Prostate gland (tissue), 2 donors: ENCODE results near the gene MT1G.
"Not testable (repeated sequence)": the region's sequence is repeated elsewhere in the genome, so short reads cannot be mapped to it uniquely, and the experiment has no call there.

ENCODE experiments used
- POLR2AphosphoS5 ChIP-seq: sonication (generic); formaldehyde crosslinking; IDR thresholded peaks from one replicate; pipeline ENCODE4 v1.6.1; 2017; ENCODE audit warnings: antibody characterized with exemption
- TF ChIP-seq, protein P1 (sequence below), 4 experiments: fragments of 200-600 bp in 2 of 4; fragments of 450-650 bp in 2 of 4; sonication (generic) in 2 of 4; IDR thresholded peaks; 1 replicate in 3 of 4; 2 replicates in 1 of 4; pipeline ENCODE4 v1.5.1; 2016 to 2019; ENCODE audit warnings: antibody characterized with exemption in 4 of 4, mild to moderate bottlenecking in 2 of 4, moderate library complexity in 2 of 4

DNA sequence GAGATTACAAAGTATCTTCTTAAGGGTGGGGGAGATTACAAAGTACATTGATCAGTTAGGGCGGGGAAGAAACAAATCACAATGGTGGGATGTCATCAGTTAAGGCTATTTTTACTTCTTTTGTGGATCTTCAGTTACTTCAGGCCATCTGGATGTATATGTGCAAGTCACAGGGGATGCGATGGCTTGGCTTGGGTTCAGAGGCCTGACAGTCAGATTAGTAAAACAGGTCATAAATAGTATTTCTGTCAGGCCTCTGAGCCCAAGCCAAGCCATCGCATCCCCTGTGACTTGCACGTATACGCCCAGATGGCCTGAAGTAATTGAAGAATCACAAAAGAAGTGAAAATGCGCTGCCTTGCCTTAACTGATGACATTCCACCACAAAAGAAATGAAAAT lies 6.7 kb upstream of the MT1G start:
- TF ChIP-seq, protein P1, sequence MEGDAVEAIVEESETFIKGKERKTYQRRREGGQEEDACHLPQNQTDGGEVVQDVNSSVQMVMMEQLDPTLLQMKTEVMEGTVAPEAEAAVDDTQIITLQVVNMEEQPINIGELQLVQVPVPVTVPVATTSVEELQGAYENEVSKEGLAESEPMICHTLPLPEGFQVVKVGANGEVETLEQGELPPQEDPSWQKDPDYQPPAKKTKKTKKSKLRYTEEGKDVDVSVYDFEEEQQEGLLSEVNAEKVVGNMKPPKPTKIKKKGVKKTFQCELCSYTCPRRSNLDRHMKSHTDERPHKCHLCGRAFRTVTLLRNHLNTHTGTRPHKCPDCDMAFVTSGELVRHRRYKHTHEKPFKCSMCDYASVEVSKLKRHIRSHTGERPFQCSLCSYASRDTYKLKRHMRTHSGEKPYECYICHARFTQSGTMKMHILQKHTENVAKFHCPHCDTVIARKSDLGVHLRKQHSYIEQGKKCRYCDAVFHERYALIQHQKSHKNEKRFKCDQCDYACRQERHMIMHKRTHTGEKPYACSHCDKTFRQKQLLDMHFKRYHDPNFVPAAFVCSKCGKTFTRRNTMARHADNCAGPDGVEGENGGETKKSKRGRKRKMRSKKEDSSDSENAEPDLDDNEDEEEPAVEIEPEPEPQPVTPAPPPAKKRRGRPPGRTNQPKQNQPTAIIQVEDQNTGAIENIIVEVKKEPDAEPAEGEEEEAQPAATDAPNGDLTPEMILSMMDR (IDR thresholded peaks at IDR 0.05): not testable (repeated sequence)
- TF ChIP-seq POLR2AphosphoS5: not testable (repeated sequence)
